Thoracic aorta endothelial cell (primary cell): ENCODE measurements around the gene F8. TPM values are rescaled to one million over a fixed set of nuclear protein-coding genes. Genes with fewer than 3 reads are reported as not detected.

ENCODE experiments used
- small RNA-seq: library from RNA; depleted of rRNA; stranded (forward); fragments of <200 nt; gene quantifications from one replicate; pipeline ENCODE3, GENCODE V24; 2012
- total RNA-seq: library from RNA; depleted of rRNA; stranded (reverse); fragments of >200 nt; gene quantifications from 2 replicates; pipeline ENCODE4 v1.2.3, GENCODE V29; 2012

F8 gene
- 1.0 and 2.4 TPM in 2 replicates for total RNA-seq

GRCh38 chrX:155022585-155022984 lies at the start of gene F8:
Gene F8 (minus strand): TSS chrX:155022723. CDS start chrX:155022552, 171 bp downstream.

GRCh38 chrX:155070975-155071693 lies 48.6 kb upstream of the F8 start, which contains the start of the genes BRCC3, CMC4 and MTCP1:
Gene BRCC3 (plus strand): TSS chrX:155071508. CDS start chrX:155071528, 20 bp downstream.
Gene CMC4 (minus strand): TSS chrX:155071136. CDS start chrX:155064023, 7,113 bp downstream.
Gene MTCP1 (minus strand): TSS chrX:155071136. CDS start chrX:155066010, 5,126 bp downstream.

GRCh38 chrX:155026727-155027508 lies 4.4 kb upstream of the F8 start, which contains the start of gene FUNDC2:
Gene FUNDC2 (plus strand): TSS chrX:155026844. CDS start chrX:155026939, 95 bp downstream.

GRCh38 chrX:154886069-154886788 lies 136.3 kb downstream of the F8 start, which contains the start of gene F8A1:
Gene F8A1 (plus strand): TSS chrX:154886355. CDS start chrX:154886375, 20 bp downstream.

GRCh38 chrX:154834562-154834961 lies 188.0 kb downstream of the F8 start, which contains the start of gene SMIM9:
Gene SMIM9 (minus strand): TSS chrX:154834662. CDS start chrX:154830856, 3,806 bp downstream.

GRCh38 chrX:154804957-154805695 lies 217.4 kb downstream of the F8 start, which contains the start of gene MPP1:
Gene MPP1 (minus strand): TSS chrX:154805485. CDS start chrX:154805373, 112 bp downstream.

Small RNA genes lying within 50 kb of the gene (small RNA-seq; reads per million reads assigned to genes)
- not detected for gene MIR1184-1

Other genes with a start within 250 kb of the F8 start
- gene MPP1, start 217.2 kb downstream of the F8 start, total RNA-seq = 23.0 and 27.5 TPM in 2 replicates
- gene SMIM9, start 188.1 kb downstream of the F8 start, total RNA-seq = not detected in 2 replicates
- 2.3 and 3.4 TPM in 2 replicates for gene F8A1, start 136.4 kb downstream of the F8 start, total RNA-seq
- gene FUNDC2, start 4.1 kb upstream of the F8 start, total RNA-seq = 45.2 and 49.9 TPM in 2 replicates
- 10.6 and 10.8 TPM in 2 replicates for gene CMC4, start 48.4 kb upstream of the F8 start, total RNA-seq
- gene MTCP1, start 48.4 kb upstream of the F8 start, total RNA-seq = 2.3 and 3.6 TPM in 2 replicates
- gene BRCC3, start 48.8 kb upstream of the F8 start, total RNA-seq = 26.2 and 36.1 TPM in 2 replicates
- gene VBP1, start 193.7 kb upstream of the F8 start, total RNA-seq = 97.2 and 103 TPM in 2 replicates
- 0.07 TPM in 1 of 2 replicates, not detected in the other for gene RAB39B, start 241.8 kb upstream of the F8 start, total RNA-seq